HG03280 (cell line): Measurements from ENCODE around the gene ATL2.

Experiments
- ATAC-seq: cut with Tn5 transposase; IDR thresholded peaks from one replicate; pipeline ENCODE4 v1.9.1; 2021; ENCODE audit warnings: mild to moderate bottlenecking, moderate library complexity; ENCODE audit not compliant: unreplicated experiment

The ATL2 gene

GRCh38 chr2:38255211-38255610, 121.9 kb downstream of the ATL2 start:
- ATAC-seq: no peak

DNA sequence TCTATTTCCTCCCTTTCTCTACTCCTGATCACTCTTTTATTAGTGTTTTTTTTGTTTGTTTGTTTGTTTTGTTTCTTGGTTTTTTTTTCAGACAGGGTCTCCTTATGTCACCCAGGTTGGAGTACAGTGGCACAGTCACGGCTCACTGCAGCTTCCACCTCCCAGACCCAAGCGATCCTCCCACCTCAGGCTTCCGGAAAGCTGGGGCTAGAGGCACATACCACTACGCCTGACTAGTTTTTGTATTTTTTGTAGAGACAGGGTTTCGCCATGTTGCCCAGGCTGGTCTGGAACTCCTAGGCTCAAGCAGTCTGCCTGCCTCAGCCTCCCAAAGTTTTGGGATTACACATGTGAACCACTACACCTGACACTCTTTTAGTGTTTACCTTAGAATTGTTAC, 122.3 kb downstream of the ATL2 start:
- no peak for ATAC-seq

- no peak for ATAC-seq
These were observed 125.1 kb downstream of the ATL2 start for GRCh38 chr2:38251940-38252339.

DNA sequence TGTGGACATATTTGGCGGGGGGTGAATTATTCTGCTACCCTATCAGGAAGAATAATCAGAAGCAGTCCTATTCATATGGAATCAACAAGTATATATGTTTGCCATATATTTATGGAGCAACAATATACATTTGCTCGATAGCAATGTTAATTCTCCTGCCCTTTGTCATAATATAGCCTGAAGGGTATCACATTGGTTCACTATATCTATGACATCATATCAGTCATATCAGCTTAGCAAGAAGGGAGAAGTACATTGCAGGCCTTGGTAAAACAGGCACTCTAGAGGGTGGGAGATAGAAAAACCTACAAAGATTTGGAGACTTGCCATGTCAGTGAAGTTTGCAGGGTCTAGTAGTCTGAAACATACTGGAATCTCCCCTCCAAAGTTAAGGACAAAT, 128.4 kb downstream of the ATL2 start:
- no peak for ATAC-seq

DNA sequence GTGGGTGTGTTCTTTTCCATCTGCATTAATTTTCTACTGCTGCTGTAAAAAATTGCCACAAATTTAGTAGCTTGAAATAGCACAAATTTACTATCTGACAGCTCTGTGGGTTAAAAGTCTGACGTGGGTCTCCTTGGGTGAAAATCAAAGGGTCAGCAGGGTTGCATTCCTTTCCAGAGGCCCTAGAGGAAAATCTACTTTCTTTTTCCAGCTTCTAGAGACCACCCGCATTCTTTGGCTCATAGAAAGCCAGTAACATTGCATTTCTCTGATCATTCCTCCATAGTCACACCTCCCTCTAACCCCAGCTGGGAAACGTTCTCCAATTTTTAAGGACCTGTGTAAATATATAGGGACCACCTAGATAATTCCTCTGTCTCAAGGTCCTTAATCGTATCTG, 128.8 kb downstream of the ATL2 start:
- ATAC-seq: no peak

DNA sequence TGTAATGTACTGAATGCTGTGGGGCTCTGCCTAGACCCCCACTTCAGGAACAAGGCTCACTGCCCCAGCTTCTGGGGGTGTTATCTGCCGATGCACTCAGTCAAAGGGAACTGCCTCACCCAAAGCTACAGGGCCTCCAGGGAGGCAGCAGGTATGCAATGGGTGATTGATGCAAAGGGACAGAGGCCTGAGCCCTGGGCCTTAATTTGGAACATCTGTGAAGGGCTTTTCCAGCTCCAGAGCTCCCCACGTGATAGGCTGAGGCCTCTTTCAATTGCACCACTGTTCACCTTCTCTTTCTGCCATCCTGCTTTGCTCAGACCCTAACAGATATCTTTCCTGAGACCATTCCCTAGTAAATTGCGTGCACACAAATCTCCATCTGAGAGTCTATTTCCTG, 131.0 kb downstream of the ATL2 start:
- ATAC-seq: no peak

DNA sequence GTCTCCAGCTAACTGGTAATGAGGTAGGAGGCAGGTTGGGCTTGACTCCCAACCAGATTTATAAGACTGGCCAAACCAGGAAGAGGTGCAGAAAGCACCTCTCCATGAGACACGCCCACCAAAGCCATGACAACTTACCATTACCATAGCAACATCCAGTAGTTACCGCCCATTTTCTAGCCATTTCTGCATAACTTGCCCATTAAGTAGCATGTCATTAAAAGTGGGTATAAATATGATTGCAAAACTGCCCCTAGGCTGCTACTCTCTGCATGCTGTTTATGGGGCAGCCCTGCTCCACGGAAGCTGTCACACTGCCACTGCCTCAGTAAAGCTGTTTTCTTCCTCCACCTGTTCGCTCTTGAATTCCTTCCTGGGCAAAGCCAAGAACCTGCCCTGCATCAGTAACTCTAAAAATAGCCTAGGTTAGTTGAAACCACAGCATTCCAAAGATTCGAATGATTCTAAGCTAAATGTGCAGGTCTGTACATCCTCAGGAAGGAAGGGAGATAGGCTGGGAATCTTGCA, 131.9 kb downstream of the ATL2 start:
- ATAC-seq: no peak

GRCh38 chr2:38244301-38244700, 132.8 kb downstream of the ATL2 start:
- ATAC-seq: no peak
